Measurements from ENCODE around the gene CHRNB2.

The CHRNB2 gene, protein sequence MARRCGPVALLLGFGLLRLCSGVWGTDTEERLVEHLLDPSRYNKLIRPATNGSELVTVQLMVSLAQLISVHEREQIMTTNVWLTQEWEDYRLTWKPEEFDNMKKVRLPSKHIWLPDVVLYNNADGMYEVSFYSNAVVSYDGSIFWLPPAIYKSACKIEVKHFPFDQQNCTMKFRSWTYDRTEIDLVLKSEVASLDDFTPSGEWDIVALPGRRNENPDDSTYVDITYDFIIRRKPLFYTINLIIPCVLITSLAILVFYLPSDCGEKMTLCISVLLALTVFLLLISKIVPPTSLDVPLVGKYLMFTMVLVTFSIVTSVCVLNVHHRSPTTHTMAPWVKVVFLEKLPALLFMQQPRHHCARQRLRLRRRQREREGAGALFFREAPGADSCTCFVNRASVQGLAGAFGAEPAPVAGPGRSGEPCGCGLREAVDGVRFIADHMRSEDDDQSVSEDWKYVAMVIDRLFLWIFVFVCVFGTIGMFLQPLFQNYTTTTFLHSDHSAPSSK

DNA sequence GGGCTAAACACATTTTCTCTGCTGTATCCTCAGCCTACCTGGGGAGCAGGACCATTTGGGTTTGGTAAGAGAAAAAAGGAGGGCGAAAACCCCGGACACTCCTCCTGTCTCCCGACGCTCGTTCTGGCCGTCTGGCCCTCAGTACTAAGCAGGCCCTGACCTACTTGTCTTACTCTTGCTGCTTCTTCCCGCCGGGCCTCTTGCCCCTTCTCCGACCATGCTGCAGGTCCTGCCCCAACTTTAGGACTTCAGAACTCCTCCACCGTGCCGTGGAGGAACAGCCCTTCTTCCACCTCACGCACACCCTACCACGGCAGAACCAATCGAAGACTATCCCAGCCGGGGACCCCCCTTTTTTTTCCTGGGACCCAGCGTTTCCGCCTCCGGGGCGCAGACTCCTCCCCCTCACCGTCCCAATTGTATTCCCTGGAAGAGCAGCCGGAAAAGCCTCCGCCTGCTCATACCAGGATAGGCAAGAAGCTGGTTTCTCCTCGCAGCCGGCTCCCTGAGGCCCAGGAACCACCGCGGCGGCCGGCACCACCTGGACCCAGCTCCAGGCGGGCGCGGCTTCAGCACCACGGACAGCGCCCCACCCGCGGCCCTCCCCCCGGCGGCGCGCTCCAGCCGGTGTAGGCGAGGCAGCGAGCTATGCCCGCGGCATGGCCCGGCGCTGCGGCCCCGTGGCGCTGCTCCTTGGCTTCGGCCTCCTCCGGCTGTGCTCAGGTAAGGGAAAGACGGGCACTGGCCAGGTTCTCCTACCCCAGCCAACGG is at the start of gene CHRNB2:
TSS of gene CHRNB2 (plus strand) at position 393 of the 771 bp plus-strand sequence. CDS start at position 660, 267 bp downstream.
- no peak within 1 kb of the TSS for H2AFZ ChIP-seq (ENCODE audit: low read depth, low read length)
- H3K9ac ChIP-seq (ENCODE audit: low read length), result no peak within 1 kb of the TSS
- no peaks in the 10 kb centered on the region for H3K9me3 ChIP-seq (ENCODE audit: insufficient read depth, low read length)
- no peak within 1 kb of the TSS for H3K4me3 ChIP-seq (ENCODE audit: low read length)
- H3K4me1 ChIP-seq (ENCODE audit: low read length), result no peaks in the 10 kb centered on the region
- H4K20me1 ChIP-seq (ENCODE audit: insufficient read depth, low read length), result no peaks in the 10 kb centered on the region
- TF ChIP-seq CTCF (IDR thresholded peaks at IDR 0.05; ENCODE audit: low read depth, low read length) (no peak), EZH2phosphoT487 (IDR thresholded peaks at IDR 0.05; ENCODE audit: low read depth) (no peak)
- H3K79me2 ChIP-seq (ENCODE audit: low read length), result no peaks in the 10 kb centered on the region
- no peaks in the 10 kb centered on the region for H3K36me3 ChIP-seq (replicated peaks; ENCODE audit: low read depth, low read length)
- no peak within 1 kb of the TSS for H3K27ac ChIP-seq (ENCODE audit: low read length)
- no peak within 1 kb of the TSS for H3K4me2 ChIP-seq (ENCODE audit: low read length)
- no peaks in the 10 kb centered on the region for H3K27me3 ChIP-seq (ENCODE audit: low read depth, low read length)

- no peak overlapping the region for H3K4me3 ChIP-seq (ENCODE audit: low read length)
- no peaks in the 10 kb centered on the region for H3K79me2 ChIP-seq (ENCODE audit: low read length)
- no peak overlapping the region for H3K9ac ChIP-seq (ENCODE audit: low read length)
- no peaks in the 10 kb centered on the region for H3K9me3 ChIP-seq (ENCODE audit: insufficient read depth, low read length)
- H3K27me3 ChIP-seq (ENCODE audit: low read depth, low read length), result peaks cover 12% of the 10 kb centered on the region; the same call in 1 of the 2 replicates
- TF ChIP-seq CTCF (IDR thresholded peaks at IDR 0.05; ENCODE audit: low read depth, low read length) (no peak), EZH2phosphoT487 (IDR thresholded peaks at IDR 0.05; ENCODE audit: low read depth) (no peak)
- H3K36me3 ChIP-seq (replicated peaks; ENCODE audit: low read depth, low read length), result no peaks in the 10 kb centered on the region
- H4K20me1 ChIP-seq (ENCODE audit: insufficient read depth, low read length), result no peaks in the 10 kb centered on the region
- H3K4me2 ChIP-seq (ENCODE audit: low read length), result 0 out of 2 replicates have a peak overlapping the region, but pooled peaks have one; percentile 48
- H3K4me1 ChIP-seq (ENCODE audit: low read length), result peaks cover 23% of the 10 kb centered on the region
- H3K27ac ChIP-seq (ENCODE audit: low read length), result no peak overlapping the region
- H2AFZ ChIP-seq (ENCODE audit: low read depth, low read length), result no peak overlapping the region
Measured at GRCh38 chr1:154519591-154519991, 48.0 kb upstream of the CHRNB2 start.

DNA sequence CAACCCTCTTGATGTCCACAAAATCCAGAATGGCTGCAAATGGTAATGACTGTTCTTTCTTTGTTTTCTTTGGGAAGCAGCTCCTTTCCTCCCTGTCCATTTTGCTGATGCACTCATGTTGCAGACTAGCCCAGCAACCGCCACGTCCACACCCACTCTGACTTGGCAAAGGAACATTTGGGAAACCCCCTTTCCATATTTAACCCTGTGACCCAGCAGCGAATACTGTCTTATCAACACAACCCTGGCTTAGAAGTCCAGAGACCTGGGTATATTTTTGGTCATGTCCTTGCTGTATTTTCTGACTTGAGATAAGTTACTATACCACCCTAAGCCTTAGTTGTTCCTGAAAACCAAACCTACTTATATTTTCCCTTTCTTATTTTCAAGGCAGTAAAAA is 47.2 kb upstream of the CHRNB2 start:
- Histone ChIP-seq H3K9me3 (ENCODE audit: insufficient read depth, low read length) (no peaks in the 10 kb centered on the region), H3K36me3 (replicated peaks; ENCODE audit: low read depth, low read length) (no peaks in the 10 kb centered on the region), H3K79me2 (ENCODE audit: low read length) (no peaks in the 10 kb centered on the region), H3K4me2 (ENCODE audit: low read length) (no peak overlapping the region), H3K27me3 (ENCODE audit: low read depth, low read length) (peaks cover 12% of the 10 kb centered on the region; the same call in 1 of the 2 replicates), H2AFZ (ENCODE audit: low read depth, low read length) (no peak overlapping the region), H3K4me1 (ENCODE audit: low read length) (peaks cover 23% of the 10 kb centered on the region), H3K9ac (ENCODE audit: low read length) (no peak overlapping the region), H3K4me3 (ENCODE audit: low read length) (no peak overlapping the region), H4K20me1 (ENCODE audit: insufficient read depth, low read length) (no peaks in the 10 kb centered on the region), H3K27ac (ENCODE audit: low read length) (no peak overlapping the region)
- no peak for TF ChIP-seq EZH2phosphoT487 (IDR thresholded peaks at IDR 0.05; ENCODE audit: low read depth)
- no peak for TF ChIP-seq CTCF (IDR thresholded peaks at IDR 0.05; ENCODE audit: low read depth, low read length)

DNA sequence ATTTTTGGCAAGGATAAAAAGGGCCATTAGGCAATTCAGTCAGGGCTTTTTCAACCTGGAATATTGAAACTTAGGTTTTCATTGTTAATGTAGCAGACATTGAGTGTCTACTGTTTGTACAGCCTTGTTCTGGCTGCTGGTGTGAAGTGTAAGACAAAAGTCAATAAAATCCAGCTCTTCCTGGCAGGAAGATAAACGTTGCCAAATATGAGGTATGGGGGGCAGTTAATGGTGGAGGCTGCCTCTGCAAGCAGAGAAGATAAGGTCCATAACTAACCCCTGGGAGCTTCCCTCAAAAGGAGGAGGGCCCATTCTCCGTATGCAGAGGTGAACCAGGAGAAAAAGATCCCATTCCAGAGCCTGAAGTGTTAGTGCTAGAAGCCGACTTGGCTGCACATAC is 45.9 kb upstream of the CHRNB2 start:
- Histone ChIP-seq H3K36me3 (replicated peaks; ENCODE audit: low read depth, low read length) (no peaks in the 10 kb centered on the region), H3K9me3 (ENCODE audit: insufficient read depth, low read length) (no peaks in the 10 kb centered on the region), H3K9ac (ENCODE audit: low read length) (no peak overlapping the region), H3K27ac (ENCODE audit: low read length) (no peak overlapping the region), H3K4me1 (ENCODE audit: low read length) (peaks cover 23% of the 10 kb centered on the region), H3K79me2 (ENCODE audit: low read length) (no peaks in the 10 kb centered on the region), H3K27me3 (ENCODE audit: low read depth, low read length) (peaks cover 10% of the 10 kb centered on the region; the same call in 1 of the 2 replicates), H3K4me3 (ENCODE audit: low read length) (no peak overlapping the region), H2AFZ (ENCODE audit: low read depth, low read length) (no peak overlapping the region), H4K20me1 (ENCODE audit: insufficient read depth, low read length) (no peaks in the 10 kb centered on the region), H3K4me2 (ENCODE audit: low read length) (no peak overlapping the region)
- TF ChIP-seq EZH2phosphoT487 (IDR thresholded peaks at IDR 0.05; ENCODE audit: low read depth) (no peak), CTCF (IDR thresholded peaks at IDR 0.05; ENCODE audit: low read depth, low read length) (no peak)

All from OCI-LY3 (cell line).